Transverse colon (tissue), 3 donors: ENCODE results near the gene ZER1.

ENCODE experiments used
- EP300 ChIP-seq: sonication (generic); formaldehyde crosslinking; IDR thresholded peaks from one replicate; pipeline ENCODE4 v1.6.1; 2017; ENCODE audit warnings: antibody characterized with exemption, low read depth
- TF ChIP-seq, protein P1 (sequence below), 5 experiments: fragments of 200-600 bp in 3 of 5; fragments of 450-650 bp in 2 of 5; sonication (generic) in 3 of 5; IDR thresholded peaks; 1 replicate in 2 of 5; 2 replicates in 3 of 5; pipeline ENCODE4 v1.5.1; 2016 to 2017; ENCODE audit warnings: antibody characterized with exemption in 5 of 5, inconsistent platforms in 3 of 5, mild to moderate bottlenecking in 2 of 5, moderate library complexity in 1 of 5

DNA sequence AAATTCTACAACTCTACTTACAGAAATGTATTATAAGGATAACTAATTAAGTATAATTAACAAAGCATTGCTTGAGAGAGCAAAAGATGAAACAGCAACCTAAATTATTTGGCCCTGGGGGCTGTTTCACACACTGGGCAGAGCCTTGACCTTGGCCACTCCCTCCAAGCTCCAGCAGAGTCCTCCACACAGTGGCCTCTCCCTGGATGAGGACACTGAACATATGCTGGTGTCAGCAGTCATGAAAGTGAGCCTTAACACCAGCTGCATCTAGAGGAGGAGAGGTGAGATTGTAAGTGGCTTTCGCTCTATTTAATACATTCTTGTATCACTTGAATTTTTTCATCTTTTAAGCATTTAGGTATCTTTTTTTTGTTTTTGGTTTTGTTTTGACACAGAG, 24.5 kb downstream of the ZER1 start:
- TF ChIP-seq, protein P1, sequence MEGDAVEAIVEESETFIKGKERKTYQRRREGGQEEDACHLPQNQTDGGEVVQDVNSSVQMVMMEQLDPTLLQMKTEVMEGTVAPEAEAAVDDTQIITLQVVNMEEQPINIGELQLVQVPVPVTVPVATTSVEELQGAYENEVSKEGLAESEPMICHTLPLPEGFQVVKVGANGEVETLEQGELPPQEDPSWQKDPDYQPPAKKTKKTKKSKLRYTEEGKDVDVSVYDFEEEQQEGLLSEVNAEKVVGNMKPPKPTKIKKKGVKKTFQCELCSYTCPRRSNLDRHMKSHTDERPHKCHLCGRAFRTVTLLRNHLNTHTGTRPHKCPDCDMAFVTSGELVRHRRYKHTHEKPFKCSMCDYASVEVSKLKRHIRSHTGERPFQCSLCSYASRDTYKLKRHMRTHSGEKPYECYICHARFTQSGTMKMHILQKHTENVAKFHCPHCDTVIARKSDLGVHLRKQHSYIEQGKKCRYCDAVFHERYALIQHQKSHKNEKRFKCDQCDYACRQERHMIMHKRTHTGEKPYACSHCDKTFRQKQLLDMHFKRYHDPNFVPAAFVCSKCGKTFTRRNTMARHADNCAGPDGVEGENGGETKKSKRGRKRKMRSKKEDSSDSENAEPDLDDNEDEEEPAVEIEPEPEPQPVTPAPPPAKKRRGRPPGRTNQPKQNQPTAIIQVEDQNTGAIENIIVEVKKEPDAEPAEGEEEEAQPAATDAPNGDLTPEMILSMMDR (IDR thresholded peaks at IDR 0.05) = no peak
- TF ChIP-seq EP300 = no peak
